Thoracic aorta (tissue), 2 donors: Measurements from ENCODE around the gene ARHGEF28. TPM values are rescaled to one million over a fixed set of nuclear protein-coding genes. Genes with fewer than 3 reads are reported as not detected.

Experiments
- ATAC-seq: fragments of 150-250 bp; one replicate; pipeline ENCODE4 v1.8.0; 2017; ENCODE audit warnings: low read depth; ENCODE audit not compliant: insufficient number of reproducible peaks, low FRiP score
- DNase-seq: peaks from one replicate; pipeline ENCODE4 v3.0.0-alpha.2; 2020; ENCODE audit warnings: low spot score
- H3K27ac ChIP-seq, 2 donors: fragments of 200-600 bp; sonication (generic); 1 replicate in 1 of 2; 2 replicates in 1 of 2; pipeline ENCODE4 v1.5.1; 2016; ENCODE audit warnings: mild to moderate bottlenecking in 2 of 2, moderate library complexity in 2 of 2
- H3K27me3 ChIP-seq: fragments of 200-600 bp; sonication (generic); replicated peaks from 2 replicates; pipeline ENCODE4 v1.6.0; 2016; ENCODE audit warnings: mild to moderate bottlenecking; ENCODE audit not compliant: insufficient read depth
- H3K36me3 ChIP-seq: fragments of 200-600 bp; sonication (generic); one replicate; pipeline ENCODE4 v1.5.1; 2016
- H3K4me1 ChIP-seq, 2 donors: fragments of 200-600 bp; sonication (generic); 1 replicate in 1 of 2; 2 replicates in 1 of 2; pipeline versions ENCODE4 v1.5.1 to v1.6.0; 2016; ENCODE audit warnings: low read depth in 2 of 2, mild to moderate bottlenecking in 1 of 2; ENCODE audit not compliant: control insufficient read depth in 1 of 2
- H3K4me3 ChIP-seq: fragments of 200-600 bp; sonication (generic); 2 replicates; pipeline ENCODE4 v1.5.1; 2016; ENCODE audit warnings: mild to moderate bottlenecking
- H3K9me3 ChIP-seq: fragments of 200-600 bp; sonication (generic); 2 replicates; pipeline ENCODE4 v1.5.1; 2016
- CTCF ChIP-seq: fragments of 200-600 bp; sonication (generic); IDR thresholded peaks from one replicate; pipeline ENCODE4 v1.5.1; 2019; ENCODE audit warnings: antibody characterized with exemption
- total RNA-seq, 2 donors: library from RNA; depleted of rRNA; stranded (reverse); fragments of >200 nt; gene quantifications; one replicate each; pipeline versions ENCODE4 v1.1.0 to v1.2.3, GENCODE V29; 2016

Gene ARHGEF28
- total RNA-seq, 2 donors from 2014 or later, result 35.5 to 40.8 TPM

DNA sequence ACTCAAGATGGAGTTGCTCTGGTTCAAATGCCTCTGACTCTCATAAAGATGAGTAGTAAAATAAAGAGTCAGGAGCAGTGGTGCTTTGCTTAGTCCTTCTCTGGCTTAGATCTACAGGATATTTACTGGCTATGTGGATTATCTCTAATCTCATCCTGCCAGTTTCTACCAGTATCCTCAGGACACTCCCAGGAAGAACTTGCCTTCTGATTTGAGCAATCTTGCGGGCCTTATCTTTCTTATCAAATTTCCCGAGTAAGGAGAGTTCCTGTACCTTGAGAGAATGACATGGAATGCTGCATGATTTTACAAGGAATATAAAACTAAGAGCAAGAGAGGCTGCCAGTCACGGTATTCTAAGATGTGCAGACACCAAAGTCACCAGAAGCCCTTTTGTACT lies 364.0 kb downstream of the ARHGEF28 start:
- ATAC-seq (no peak), DNase-seq (no peak)
- Histone ChIP-seq H3K4me3 (no peak overlapping the region), H3K27me3 (no peaks in the 10 kb centered on the region), H3K9me3 (no peaks in the 10 kb centered on the region), H3K27ac (no peak overlapping the region), H3K36me3 (no peaks in the 10 kb centered on the region), H3K4me1 (no peaks in the 10 kb centered on the region)
- no peak for TF ChIP-seq CTCF

Other genes with a start within 250 kb of the ARHGEF28 start
- 10 to 100 TPM in 1 of 2 donors, 1 to 10 TPM in 1; 6.8 to 10.0 TPM for gene FOXD1, start 177.4 kb upstream of the ARHGEF28 start, total RNA-seq
- gene BTF3, start 127.8 kb upstream of the ARHGEF28 start, total RNA-seq, result 100 to 1,000 TPM; 250 to 407 TPM
- gene ANKRA2, start 60.6 kb upstream of the ARHGEF28 start, total RNA-seq, result 10 to 100 TPM; 13.1 to 35.6 TPM
- gene UTP15, start 60.5 kb upstream of the ARHGEF28 start, total RNA-seq, result 10 to 100 TPM; 11.6 to 61.0 TPM